T-helper 17 cell (primary cell): ENCODE results near the gene POLR2A. TPM values are rescaled to one million over a fixed set of nuclear protein-coding genes. Genes with fewer than 3 reads are reported as not detected.
A peak's percentile ranks its signal among the peaks of the same experiment; 100 is the strongest.

Experiments
- ATAC-seq: fragments of 150-1000 bp; cut with Tn5 transposase; 2 replicates; pipeline ENCODE4 v1.10.0; 2021; ENCODE audit warnings: mild to moderate bottlenecking, moderate library complexity
- DNase-seq, 3 donors: peaks; one replicate each; pipeline versions ENCODE4 v3.0.0 to v3.0.0-alpha.2; 2020 to 2021
- H3K9me3 ChIP-seq: one replicate; pipeline ENCODE4 v1.7.0; 2013; ENCODE audit warnings: low read length, mild to moderate bottlenecking; ENCODE audit not compliant: control insufficient read depth, poor library complexity, severe bottlenecking
- H3K27ac Mint-ChIP-seq: one replicate; pipeline ENCODE4 v1.8.0; 2022; ENCODE audit warnings: mild to moderate bottlenecking, moderate library complexity, mixed read lengths
- H3K27me3 Mint-ChIP-seq: one replicate; pipeline ENCODE4 v1.8.0; 2022; ENCODE audit warnings: mixed read lengths
- H3K36me3 Mint-ChIP-seq: one replicate; pipeline ENCODE4 v1.8.0; 2022; ENCODE audit warnings: low read depth, mixed read lengths
- H3K4me1 Mint-ChIP-seq: one replicate; pipeline ENCODE4 v1.8.0; 2022; ENCODE audit warnings: mild to moderate bottlenecking, mixed read lengths
- H3K4me3 Mint-ChIP-seq: one replicate; pipeline ENCODE4 v1.8.0; 2022; ENCODE audit warnings: mild to moderate bottlenecking, moderate library complexity, mixed read lengths
- total RNA-seq, 4 donors: library from RNA in 2 of 4; stranded (reverse) in 2 of 4; gene quantifications; one replicate each; pipeline ENCODE4 v1.2.3 and lab custom pipeline; 2022 to 2026

POLR2A gene
- total RNA-seq, 2 donors from 2014 or later = 553 to 572 TPM

DNA sequence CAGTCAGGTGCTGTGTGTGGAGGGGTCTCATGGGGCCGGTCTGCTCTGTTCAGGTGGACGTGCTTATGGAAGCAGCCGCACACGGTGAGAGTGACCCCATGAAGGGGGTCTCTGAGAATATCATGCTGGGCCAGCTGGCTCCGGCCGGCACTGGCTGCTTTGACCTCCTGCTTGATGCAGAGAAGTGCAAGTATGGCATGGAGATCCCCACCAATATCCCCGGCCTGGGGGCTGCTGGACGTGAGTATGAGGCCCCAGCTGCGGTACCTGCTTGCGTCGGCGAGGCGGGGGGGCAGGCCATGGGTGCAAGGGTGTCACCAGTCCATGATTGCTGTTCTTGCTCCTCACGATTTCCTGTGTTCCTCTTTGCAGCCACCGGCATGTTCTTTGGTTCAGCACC lies 27.9 kb downstream of the POLR2A start:
- ATAC-seq = peak; percentile 4
- Mint-ChIP-seq H3K4me3 (peak overlapping the region; percentile 47), H3K4me1 (peaks cover 10% of the 10 kb centered on the region), H3K27me3 (no peaks in the 10 kb centered on the region), H3K36me3 (peaks cover 16% of the 10 kb centered on the region), H3K27ac (peak overlapping the region; percentile 80)
- no peak for DNase-seq
- no peaks in the 10 kb centered on the region for H3K9me3 ChIP-seq

DNA sequence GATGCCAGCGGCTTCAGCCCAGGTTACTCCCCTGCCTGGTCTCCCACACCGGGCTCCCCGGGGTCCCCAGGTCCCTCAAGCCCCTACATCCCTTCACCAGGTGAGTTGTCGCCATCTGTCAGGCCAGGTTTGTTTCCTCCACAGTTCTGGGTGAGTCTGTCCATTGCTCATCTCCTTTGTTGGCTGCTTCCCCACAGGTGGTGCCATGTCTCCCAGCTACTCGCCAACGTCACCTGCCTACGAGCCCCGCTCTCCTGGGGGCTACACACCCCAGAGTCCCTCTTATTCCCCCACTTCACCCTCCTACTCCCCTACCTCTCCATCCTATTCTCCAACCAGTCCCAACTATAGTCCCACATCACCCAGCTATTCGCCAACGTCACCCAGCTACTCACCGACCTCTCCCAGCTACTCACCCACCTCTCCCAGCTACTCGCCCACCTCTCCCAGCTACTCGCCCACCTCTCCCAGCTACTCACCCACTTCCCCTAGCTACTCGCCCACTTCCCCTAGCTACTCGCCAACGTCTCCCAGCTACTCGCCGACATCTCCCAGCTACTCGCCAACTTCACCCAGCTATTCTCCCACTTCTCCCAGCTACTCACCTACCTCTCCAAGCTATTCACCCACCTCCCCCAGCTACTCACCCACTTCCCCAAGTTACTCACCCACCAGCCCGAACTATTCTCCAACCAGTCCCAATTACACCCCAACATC lies 28.8 kb downstream of the POLR2A start:
- H3K27me3 Mint-ChIP-seq = no peaks in the 10 kb centered on the region
- H3K4me1 Mint-ChIP-seq = peaks cover 10% of the 10 kb centered on the region
- H3K4me3 Mint-ChIP-seq = peak overlapping the region; percentile 78
- H3K27ac Mint-ChIP-seq = peak overlapping the region; percentile 80
- ATAC-seq = no peak
- peaks cover 16% of the 10 kb centered on the region for H3K36me3 Mint-ChIP-seq
- no peak for DNase-seq
- no peaks in the 10 kb centered on the region for H3K9me3 ChIP-seq

DNA sequence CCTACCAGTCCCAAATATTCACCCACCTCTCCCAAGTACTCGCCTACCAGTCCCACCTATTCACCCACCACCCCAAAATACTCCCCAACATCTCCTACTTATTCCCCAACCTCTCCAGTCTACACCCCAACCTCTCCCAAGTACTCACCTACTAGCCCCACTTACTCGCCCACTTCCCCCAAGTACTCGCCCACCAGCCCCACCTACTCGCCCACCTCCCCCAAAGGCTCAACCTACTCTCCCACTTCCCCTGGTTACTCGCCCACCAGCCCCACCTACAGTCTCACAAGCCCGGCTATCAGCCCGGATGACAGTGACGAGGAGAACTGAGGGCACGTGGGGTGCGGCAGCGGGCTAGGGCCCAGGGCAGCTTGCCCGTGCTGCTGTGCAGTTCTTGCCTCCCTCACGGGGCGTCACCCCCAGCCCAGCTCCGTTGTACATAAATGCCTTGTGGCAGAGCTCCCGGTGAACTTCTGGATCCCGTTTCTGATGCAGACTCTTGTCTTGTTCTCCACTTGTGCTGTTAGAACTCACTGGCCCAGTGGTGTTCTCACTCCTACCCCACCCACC lies 29.8 kb downstream of the POLR2A start:
- no peaks in the 10 kb centered on the region for H3K9me3 ChIP-seq
- peaks cover 10% of the 10 kb centered on the region for H3K4me1 Mint-ChIP-seq
- ATAC-seq = peak; percentile 4
- H3K4me3 Mint-ChIP-seq = peak overlapping the region; percentile 78
- no peaks in the 10 kb centered on the region for H3K27me3 Mint-ChIP-seq
- peak overlapping the region; percentile 80 for H3K27ac Mint-ChIP-seq
- no peak for DNase-seq
- H3K36me3 Mint-ChIP-seq = peaks cover 16% of the 10 kb centered on the region

DNA sequence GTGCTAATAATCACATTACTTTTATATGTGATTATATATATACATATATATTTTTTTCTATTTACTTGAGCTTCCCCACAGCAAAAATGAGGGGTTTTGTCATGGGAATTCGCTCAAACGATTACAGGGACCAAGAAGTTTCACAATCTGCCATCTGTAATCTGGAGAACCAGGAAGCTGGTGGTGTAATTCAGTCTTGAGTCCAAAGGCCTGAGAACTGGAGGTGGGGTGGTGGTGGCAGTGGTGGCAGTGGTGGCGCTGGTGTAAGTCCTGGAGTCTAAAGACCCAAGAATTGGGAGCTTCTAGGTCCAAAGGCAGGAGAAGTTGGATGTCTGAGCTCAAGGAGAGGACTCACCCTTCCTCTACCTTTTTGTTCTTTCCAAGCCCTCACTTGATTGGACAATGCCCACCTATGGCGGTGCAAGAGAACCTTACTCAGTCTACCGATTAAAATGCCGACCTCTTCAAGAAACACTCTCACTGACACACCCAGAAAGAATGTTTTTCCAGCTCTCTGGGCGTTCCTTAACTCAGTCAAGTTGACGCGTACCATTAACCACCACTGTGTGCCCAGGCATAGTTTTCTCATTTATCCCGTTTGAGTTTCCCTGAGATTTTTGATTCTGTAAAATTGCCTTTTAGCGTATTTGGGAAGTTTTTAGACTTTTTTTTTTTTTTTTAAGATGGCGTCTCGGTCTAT lies 31.9 kb downstream of the POLR2A start:
- Mint-ChIP-seq H3K27me3 (no peaks in the 10 kb centered on the region), H3K27ac (peak overlapping the region; percentile 80), H3K36me3 (peaks cover 12% of the 10 kb centered on the region), H3K4me1 (peaks cover 8% of the 10 kb centered on the region), H3K4me3 (no peak overlapping the region)
- no peak for DNase-seq
- ATAC-seq = no peak
- no peaks in the 10 kb centered on the region for H3K9me3 ChIP-seq

DNA sequence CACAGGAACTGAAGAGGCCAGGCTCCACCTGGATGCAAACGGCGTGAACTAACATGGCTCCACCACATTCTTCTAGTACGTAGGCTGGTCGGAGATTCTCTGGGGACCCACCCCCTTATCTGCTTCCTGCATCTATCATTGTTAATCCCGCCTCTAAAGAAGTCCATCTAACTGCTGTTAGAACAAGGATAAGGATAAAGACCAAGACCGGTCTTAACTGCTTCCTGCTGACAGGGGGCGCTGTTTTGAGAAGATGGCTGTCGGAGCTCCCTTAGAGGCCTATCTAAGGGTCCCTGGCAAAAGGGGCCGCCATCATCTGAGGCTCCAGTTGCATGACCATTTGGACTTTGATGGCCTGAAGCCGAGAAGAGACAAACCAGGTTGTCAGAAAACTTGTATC lies 38.9 kb downstream of the POLR2A start:
- Mint-ChIP-seq H3K36me3 (no peaks in the 10 kb centered on the region), H3K27ac (peak overlapping the region; percentile 83), H3K27me3 (no peaks in the 10 kb centered on the region), H3K4me1 (peaks cover 3% of the 10 kb centered on the region), H3K4me3 (no peak overlapping the region)
- no peaks in the 10 kb centered on the region for H3K9me3 ChIP-seq
- peak; percentile 68 for ATAC-seq
- DNase-seq = peak in 2 of 3 donors; percentile 32 to 47

DNA sequence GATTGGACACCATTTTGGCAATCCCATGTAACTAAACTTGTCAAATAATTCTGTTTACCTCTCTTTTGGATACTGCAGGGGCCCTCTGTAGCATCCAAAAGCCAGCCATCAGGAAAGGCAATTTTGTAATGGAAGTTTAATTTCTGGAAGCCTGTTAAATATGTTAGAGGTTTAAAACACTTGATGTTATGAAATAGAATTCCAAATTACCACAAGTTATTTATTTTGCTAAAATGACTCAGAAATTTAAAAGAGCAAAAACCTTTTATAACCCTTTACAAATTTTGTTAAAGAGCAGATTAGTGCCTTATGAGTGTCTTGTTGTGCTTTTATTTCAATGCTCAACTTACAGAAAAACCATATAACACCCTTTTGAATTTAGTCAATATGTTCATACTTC lies 44.7 kb downstream of the POLR2A start:
- DNase-seq (no peak), ATAC-seq (no peak)
- H3K4me1 Mint-ChIP-seq = no peaks in the 10 kb centered on the region
- no peaks in the 10 kb centered on the region for H3K27me3 Mint-ChIP-seq
- no peak overlapping the region for H3K27ac Mint-ChIP-seq
- H3K4me3 Mint-ChIP-seq = no peak overlapping the region
- no peaks in the 10 kb centered on the region for H3K36me3 Mint-ChIP-seq
- no peaks in the 10 kb centered on the region for H3K9me3 ChIP-seq

DNA sequence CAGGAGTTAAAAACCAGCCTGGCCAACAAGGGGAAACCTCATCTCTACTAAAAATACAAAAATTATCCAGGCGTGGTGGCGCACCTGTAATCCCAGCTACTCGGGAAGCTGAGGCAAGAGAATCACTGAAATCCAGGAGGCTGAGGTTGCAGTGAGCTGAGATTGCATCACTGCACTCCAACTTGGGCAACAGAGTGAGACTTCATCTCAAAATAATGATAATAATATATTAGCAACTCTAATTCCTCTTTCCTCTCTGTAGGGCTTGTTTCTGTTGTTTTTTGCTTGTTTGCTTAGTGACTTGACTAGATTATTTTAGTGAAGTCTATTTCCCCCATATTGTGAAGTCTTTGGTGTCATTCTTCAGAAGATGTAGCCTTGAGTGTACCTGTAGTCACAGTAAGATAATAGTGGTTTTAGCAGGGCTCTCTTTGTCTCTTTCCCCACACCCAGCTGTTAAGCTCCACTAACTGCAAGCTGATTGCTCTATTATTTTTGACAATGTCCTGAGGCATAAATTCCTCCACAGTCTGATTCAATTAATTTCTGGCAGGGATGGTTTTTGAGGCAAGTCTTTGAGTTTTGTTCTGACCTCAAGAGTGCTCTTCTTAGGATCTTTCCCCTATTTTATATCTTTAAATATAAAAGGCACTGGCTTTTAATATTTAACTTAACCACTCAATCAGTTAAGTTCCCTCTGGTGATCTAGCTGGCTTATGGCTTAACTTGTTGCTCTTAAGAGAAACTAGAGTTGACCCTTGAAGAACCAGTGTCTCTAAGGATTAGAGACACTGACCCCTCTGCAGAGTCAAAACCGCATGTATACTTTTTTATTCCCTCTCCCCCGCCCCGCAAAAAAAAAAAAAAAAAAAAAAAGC lies 46.1 kb downstream of the POLR2A start:
- Mint-ChIP-seq H3K4me1 (no peaks in the 10 kb centered on the region), H3K27ac (no peak overlapping the region), H3K27me3 (no peaks in the 10 kb centered on the region), H3K4me3 (no peak overlapping the region), H3K36me3 (no peaks in the 10 kb centered on the region)
- DNase-seq = no peak
- no peaks in the 10 kb centered on the region for H3K9me3 ChIP-seq
- no peak for ATAC-seq

DNA sequence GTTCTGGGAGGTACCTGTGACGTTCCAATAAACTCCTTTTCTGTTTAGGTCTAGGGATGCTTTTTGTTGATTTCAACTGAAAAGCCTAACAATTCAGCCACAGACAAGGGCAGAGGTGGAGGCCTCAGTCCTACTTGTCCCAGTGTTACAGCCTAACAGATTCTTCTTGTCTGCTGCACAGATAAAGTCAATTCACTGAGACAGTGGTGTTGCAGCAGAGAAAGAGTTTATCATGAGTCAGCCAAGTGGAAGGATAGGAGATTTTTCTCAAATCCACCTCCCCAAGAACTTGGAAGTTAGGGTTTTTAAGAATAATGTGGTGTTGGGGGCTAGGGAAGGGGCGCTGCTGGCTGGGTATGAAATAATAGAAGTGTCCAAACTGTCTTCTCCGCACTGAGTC lies 53.9 kb downstream of the POLR2A start:
- ATAC-seq (no peak), DNase-seq (no peak)
- Mint-ChIP-seq H3K4me3 (no peak overlapping the region), H3K27me3 (no peaks in the 10 kb centered on the region), H3K36me3 (no peaks in the 10 kb centered on the region), H3K27ac (no peak overlapping the region), H3K4me1 (peaks cover 2% of the 10 kb centered on the region)
- no peaks in the 10 kb centered on the region for H3K9me3 ChIP-seq

DNA sequence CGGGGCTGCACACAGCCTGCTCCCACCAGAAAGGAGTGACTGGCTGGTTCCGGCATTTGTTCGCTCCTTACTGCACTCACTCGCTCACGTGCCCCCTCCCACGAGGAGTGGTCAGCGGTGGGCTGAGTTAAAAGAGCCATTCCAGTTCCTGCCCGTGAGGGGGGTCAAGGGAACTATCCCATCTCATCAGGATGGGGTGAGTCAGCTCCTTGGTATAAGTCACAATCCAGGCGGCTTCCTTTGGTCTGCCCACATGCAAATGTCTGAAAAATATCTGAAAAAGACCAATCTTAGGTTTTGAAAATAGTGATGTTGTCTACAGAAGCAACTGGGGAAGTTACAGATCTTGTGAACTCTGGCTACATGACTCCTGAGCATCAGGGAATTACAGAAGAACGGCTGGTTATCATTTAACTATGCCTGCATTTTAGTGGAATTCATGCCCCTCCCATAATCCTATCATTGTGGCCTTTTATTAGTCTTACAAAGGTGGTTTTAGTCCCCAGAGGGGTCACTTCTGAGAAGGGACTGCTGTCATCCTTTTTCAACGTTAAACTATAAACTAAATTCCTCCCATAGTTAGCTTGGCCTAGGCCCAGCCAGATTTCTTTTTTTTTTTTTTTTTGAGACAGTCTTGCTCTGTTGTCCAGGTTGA lies 54.9 kb downstream of the POLR2A start:
- no peaks in the 10 kb centered on the region for H3K36me3 Mint-ChIP-seq
- ATAC-seq = no peak
- no peak overlapping the region for H3K4me3 Mint-ChIP-seq
- DNase-seq = no peak
- peaks cover 7% of the 10 kb centered on the region for H3K4me1 Mint-ChIP-seq
- H3K27me3 Mint-ChIP-seq = no peaks in the 10 kb centered on the region
- H3K27ac Mint-ChIP-seq = no peak overlapping the region
- H3K9me3 ChIP-seq = no peaks in the 10 kb centered on the region

DNA sequence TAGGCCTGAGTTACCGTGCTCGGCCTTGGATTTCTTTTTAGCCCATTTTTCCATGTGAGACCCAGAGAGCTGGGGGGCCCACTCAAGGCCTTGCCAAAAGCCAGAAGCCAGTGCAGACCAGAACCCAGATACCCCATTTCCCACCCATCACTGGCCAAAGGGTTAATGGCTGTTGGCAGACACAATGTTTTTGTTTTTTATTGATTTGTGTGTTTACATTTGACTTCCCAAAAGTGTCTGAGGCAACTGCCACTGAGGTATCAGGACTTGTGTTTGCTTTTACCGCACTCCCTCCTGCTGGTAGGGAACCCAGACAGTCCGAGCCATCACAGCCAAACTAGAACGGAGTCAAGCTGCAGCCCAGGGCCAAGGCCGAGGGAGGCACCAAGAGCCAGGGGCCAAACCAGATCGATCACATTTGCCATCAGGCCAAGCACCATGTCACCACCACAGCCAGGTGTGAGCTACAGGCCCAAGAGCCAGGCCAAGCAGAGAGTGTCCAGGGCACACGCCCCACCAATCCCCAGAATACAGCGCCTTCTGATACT lies 57.0 kb downstream of the POLR2A start:
- Mint-ChIP-seq H3K36me3 (no peaks in the 10 kb centered on the region), H3K4me1 (peaks cover 7% of the 10 kb centered on the region), H3K27me3 (no peaks in the 10 kb centered on the region), H3K4me3 (no peak overlapping the region), H3K27ac (no peak overlapping the region)
- ATAC-seq (no peak), DNase-seq (no peak)
- H3K9me3 ChIP-seq = no peaks in the 10 kb centered on the region

DNA sequence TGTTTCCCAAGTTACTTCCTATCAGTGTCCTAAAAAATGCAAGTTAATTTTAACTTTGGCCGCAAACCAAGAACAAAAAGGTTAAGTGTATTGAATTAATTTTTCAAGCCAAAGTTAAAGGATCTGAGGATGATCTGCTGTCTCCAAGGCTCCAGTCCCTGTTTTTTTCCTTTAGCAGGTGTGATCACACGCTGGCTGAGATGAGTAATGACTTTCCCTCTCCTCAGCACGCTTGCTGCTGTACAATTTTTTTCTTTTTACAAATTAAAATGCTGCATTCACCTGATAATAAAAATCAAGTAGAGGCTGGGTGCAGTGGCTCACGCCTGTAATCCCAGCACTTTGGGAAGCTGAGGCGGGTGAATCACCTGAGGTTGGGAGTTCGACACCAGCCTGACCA lies 60.7 kb downstream of the POLR2A start:
- peaks cover 2% of the 10 kb centered on the region for H3K36me3 Mint-ChIP-seq
- DNase-seq (no peak), ATAC-seq (no peak)
- H3K4me3 Mint-ChIP-seq = no peak overlapping the region
- no peaks in the 10 kb centered on the region for H3K27me3 Mint-ChIP-seq
- H3K27ac Mint-ChIP-seq = no peak overlapping the region
- no peaks in the 10 kb centered on the region for H3K9me3 ChIP-seq
- H3K4me1 Mint-ChIP-seq = peaks cover 24% of the 10 kb centered on the region

DNA sequence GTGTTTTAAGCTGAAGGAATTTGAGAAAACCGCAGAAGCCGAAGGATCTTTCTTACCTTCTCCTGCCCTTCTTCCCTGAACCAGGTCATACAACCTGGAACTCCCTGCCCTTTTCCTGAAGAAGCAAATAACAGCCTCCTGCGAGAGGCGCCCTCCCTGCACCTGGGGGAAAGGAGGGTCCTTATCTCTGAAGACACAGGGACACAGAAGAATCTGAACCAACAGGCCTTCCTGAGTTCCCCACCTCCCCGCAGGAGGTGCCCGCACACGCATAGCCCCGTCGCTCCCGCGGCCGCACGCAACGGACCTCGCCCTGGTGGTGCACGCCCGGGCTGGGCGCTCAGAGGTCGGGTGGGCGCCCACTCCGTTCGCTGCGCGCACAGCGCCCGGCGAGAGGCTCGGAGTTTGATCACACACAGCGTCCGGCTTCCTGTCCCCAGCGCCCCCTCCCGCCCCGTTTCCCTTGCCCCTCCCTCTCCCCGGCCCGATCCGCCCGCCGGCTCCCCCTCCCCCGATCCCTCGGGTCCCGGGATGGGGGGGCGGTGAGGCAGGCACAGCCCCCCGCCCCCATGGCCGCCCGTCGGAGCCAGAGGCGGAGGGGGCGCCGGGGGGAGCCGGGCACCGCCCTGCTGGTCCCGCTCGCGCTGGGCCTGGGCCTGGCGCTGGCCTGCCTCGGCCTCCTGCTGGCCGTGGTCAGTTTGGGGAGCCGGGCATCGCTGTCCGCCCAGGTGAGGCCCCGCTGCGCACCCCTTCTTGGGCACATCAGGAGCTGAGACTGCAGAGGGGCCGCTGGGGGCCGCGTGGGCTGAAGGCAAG lies 64.6 kb downstream of the POLR2A start, which contains the start of gene TNFSF12:
Gene TNFSF12 (plus strand): TSS at position 474 of the 816 bp plus-strand sequence. CDS start 96 bp downstream, at position 570.
- H3K9me3 ChIP-seq = no peaks in the 10 kb centered on the region
- DNase-seq (peak in 2 of 3 donors; percentile 45 to 50), ATAC-seq (peak; percentile 51)
- peak within 1 kb of the TSS; percentile 98 for H3K4me3 Mint-ChIP-seq
- peaks cover 7% of the 10 kb centered on the region for H3K36me3 Mint-ChIP-seq
- H3K4me1 Mint-ChIP-seq = peaks cover 51% of the 10 kb centered on the region
- peak within 1 kb of the TSS; percentile 94 for H3K27ac Mint-ChIP-seq
- H3K27me3 Mint-ChIP-seq = no peaks in the 10 kb centered on the region
